IPS-20b (cell line): ENCODE results near the gene FOXN4.

ENCODE experiments used
- H3K27ac ChIP-seq: one replicate; pipeline ENCODE4 v1.5.1; 2013; ENCODE audit warnings: low read length
- H3K27me3 ChIP-seq: 2 replicates; pipeline ENCODE4 v1.6.1; 2013; ENCODE audit warnings: mild to moderate bottlenecking, low read length, inconsistent platforms; ENCODE audit not compliant: insufficient read depth
- H3K36me3 ChIP-seq: 2 replicates; pipeline ENCODE4 v1.6.1; 2013; ENCODE audit warnings: low read depth, mild to moderate bottlenecking, inconsistent platforms, low read length, moderate library complexity; ENCODE audit not compliant: insufficient read depth
- H3K4me1 ChIP-seq: 2 replicates; pipeline ENCODE4 v1.6.1; 2013; ENCODE audit warnings: mild to moderate bottlenecking, control low read depth, inconsistent platforms, low read length, moderate library complexity; ENCODE audit not compliant: insufficient read depth
- H3K4me3 ChIP-seq: 2 replicates; pipeline ENCODE4 v1.5.1; 2013; ENCODE audit warnings: mild to moderate bottlenecking, low read length, inconsistent platforms
- H3K9ac ChIP-seq: 2 replicates; pipeline ENCODE4 v1.6.1; 2013; ENCODE audit warnings: low read depth, mild to moderate bottlenecking, inconsistent platforms, low read length, moderate library complexity
- H3K9me3 ChIP-seq: 2 replicates; pipeline ENCODE4 v1.6.1; 2013; ENCODE audit warnings: mild to moderate bottlenecking, low read depth, low read length, inconsistent platforms; ENCODE audit not compliant: insufficient read depth

The FOXN4 gene

DNA sequence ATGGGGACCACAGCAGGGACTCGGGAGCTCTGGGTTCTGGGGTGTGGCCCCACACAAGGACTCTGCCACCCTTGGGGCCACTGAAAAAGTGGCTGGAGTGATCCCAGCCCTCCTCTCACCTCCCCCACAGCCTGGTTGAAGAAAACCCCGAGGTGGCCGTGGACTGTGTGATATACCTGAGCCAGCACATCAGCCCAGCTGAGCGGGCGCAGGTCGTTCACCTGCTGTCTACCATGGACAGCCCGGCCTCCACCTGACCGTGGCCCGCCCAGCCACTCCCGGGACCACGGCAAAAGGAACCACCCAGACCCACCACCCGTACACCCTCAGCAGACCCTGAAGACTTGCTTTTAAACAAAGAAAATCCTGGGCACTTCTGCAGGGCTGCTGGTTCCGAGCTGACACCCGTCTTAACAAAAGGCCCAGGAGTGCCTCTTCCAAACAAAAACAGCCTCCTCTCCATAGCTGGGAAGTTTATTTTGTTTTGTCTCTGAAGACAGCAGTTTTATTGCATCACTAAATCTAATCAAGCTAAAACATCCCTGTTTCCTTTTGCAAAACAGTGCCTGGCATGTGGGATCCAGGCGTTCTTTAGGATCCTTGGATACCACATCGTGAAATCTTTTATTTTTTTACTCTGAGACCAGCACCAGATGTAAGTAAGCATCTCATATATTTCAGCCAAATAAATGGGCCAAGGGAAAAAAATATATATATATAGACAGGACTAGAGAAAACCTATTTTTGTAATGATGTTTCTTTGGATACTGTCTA lies 42.8 kb downstream of the FOXN4 start:
- Histone ChIP-seq H3K4me3 (no peak overlapping the region), H3K27me3 (no peaks in the 10 kb centered on the region), H3K9ac (no peak overlapping the region), H3K9me3 (no peaks in the 10 kb centered on the region), H3K36me3 (peaks cover 9% of the 10 kb centered on the region; the same call in 1 of the 2 replicates), H3K4me1 (no peaks in the 10 kb centered on the region), H3K27ac (no peak overlapping the region)

DNA sequence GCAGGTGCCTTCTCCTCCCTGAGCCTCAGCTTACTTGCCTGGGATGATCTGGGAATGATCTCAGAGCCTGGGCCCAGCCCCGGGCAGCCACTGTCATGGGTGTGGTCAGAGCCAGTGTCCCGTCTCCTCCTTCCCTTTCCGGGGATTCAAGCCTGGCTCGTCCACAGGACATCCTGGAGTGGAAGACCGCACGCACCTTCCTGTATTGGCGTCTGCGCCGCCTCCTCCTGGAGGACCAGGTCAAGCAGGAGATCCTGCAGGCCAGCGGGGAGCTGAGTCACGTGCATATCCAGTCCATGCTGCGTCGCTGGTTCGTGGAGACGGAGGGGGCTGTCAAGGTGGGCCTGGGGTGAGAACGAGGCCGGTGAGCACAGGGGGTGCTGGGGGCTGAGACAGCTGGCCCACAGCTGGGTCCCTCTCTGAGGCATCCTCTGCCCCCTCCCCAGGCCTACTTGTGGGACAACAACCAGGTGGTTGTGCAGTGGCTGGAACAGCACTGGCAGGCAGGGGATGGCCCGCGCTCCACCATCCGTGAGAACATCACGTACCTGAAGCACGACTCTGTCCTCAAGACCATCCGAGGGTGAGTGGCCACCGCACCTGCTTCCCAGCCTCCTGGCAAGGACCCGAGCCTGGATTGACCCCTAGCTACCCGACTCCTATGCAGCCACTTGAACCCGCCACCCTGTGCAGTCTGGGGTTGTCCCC lies 44.0 kb downstream of the FOXN4 start:
- peaks cover 3% of the 10 kb centered on the region; the same call in 1 of the 2 replicates for H3K4me1 ChIP-seq
- no peak overlapping the region for H3K27ac ChIP-seq
- peaks cover 9% of the 10 kb centered on the region; the same call in 1 of the 2 replicates for H3K36me3 ChIP-seq
- H3K9me3 ChIP-seq, result no peaks in the 10 kb centered on the region
- H3K27me3 ChIP-seq, result no peaks in the 10 kb centered on the region
- no peak overlapping the region for H3K4me3 ChIP-seq
- H3K9ac ChIP-seq, result no peak overlapping the region

DNA sequence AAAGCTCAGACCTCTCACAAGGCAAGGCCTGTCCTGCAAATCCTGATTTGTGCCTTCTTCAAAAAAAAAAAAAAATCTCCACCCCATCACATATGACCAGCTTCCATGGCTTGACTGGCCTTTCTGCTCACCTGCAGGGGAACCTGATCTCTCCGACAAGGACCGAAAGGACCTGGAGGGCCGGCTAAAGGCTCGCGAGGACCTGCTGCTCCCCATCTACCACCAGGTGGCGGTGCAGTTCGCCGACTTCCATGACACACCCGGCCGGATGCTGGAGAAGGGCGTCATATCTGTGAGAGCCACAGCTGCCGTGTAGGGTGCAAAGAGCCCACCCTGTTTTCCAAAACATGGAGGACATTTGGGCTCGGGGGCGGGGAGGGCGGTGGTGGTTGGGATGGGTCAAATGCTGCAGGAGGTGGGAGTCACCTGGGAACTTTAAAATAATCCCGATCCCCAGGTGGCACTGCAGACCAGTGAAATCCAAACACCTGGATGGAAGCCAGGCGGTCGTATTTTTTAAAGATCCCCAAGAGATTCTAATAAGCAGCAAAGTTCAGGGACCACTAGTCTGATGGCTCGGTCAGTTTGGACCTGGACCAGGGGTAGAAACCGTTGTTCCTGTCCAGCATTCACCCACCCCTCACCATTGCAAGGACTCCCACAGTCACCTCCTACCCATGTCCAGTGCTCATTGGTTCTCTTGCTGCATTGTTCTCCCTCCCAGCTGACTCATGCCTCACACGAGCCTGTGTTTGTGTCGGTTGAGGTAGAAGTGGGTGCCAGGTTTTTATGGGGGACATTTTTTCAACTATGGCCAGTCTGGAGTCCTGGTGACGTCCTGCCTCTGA lies 44.8 kb downstream of the FOXN4 start:
- peaks cover 3% of the 10 kb centered on the region; the same call in 1 of the 2 replicates for H3K4me1 ChIP-seq

DNA sequence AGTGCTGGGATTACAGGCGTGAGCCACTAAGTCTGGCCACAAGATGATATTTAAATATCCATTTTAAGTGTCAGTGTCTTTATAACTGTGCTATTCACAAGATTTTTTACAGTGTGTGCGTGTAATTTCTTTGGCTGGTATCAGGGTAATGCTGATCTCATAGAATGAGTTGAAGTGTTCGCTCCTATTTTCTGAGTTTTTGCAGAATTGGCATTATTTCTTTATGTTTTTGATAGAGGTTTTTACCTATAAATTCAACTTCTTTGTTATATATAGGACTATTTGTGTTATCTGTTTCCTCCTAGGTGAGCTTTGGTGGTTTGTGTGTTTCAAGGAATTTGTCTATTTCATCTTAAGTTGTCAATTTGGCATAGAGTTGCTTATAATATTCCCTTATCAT lies 45.6 kb downstream of the FOXN4 start:
- H3K4me3 ChIP-seq, result no peak overlapping the region
- no peak overlapping the region for H3K27ac ChIP-seq
- H3K36me3 ChIP-seq, result peaks cover 9% of the 10 kb centered on the region; the same call in 1 of the 2 replicates
- H3K27me3 ChIP-seq, result no peaks in the 10 kb centered on the region
- H3K9me3 ChIP-seq, result no peaks in the 10 kb centered on the region
- peaks cover 3% of the 10 kb centered on the region; the same call in 1 of the 2 replicates for H3K4me1 ChIP-seq
- H3K9ac ChIP-seq, result no peak overlapping the region

More for the DNA sequence above, 44.8 kb downstream of the FOXN4 start:
- Histone ChIP-seq H3K9ac (no peak overlapping the region), H3K36me3 (peaks cover 9% of the 10 kb centered on the region; the same call in 1 of the 2 replicates), H3K27ac (no peak overlapping the region), H3K27me3 (no peaks in the 10 kb centered on the region), H3K9me3 (no peaks in the 10 kb centered on the region), H3K4me3 (no peak overlapping the region)

DNA sequence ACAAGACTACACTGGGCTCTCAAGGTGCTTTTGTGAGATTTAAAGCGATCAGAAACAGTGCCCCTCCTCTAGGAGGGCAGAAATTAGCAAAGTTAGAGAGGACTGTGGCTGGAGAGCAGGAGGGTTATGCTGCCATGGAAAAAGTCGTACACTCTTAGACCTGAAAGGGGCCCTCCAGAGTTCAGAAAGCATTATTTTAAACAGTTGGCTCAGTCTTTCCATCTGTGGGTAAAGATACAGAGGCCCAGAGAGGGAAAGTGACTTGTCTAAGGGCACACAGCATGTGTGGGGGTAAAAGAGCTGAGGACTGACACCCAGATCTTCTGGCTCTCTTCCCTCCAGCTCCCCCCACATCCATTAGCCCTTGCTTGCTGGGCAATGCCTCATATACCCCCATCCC lies 47.1 kb downstream of the FOXN4 start:
- Histone ChIP-seq H3K9me3 (no peaks in the 10 kb centered on the region), H3K27me3 (no peaks in the 10 kb centered on the region), H3K4me1 (peaks cover 3% of the 10 kb centered on the region; the same call in 1 of the 2 replicates), H3K36me3 (peaks cover 9% of the 10 kb centered on the region; the same call in 1 of the 2 replicates), H3K27ac (no peak overlapping the region), H3K9ac (no peak overlapping the region), H3K4me3 (no peak overlapping the region)

DNA sequence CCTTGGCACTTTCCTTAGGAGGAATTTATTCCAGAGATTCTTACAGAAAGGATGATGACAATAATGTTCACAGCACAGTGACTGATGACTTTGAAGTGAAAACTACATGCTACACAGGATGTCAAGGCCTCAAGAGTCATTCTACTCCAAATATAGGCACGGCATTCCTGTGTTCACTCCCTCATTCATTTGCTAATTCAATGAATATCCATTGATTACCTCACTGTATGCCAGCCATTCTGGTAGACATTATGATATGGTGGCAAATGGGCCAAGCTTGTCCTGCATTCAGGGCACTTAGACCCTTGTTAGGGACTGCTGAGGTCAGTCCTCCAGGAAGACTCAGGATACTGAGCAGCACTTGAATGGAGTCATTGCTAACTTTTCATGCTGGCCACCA lies 48.0 kb downstream of the FOXN4 start:
- no peaks in the 10 kb centered on the region for H3K27me3 ChIP-seq
- peaks cover 9% of the 10 kb centered on the region; the same call in 1 of the 2 replicates for H3K36me3 ChIP-seq
- no peak overlapping the region for H3K9ac ChIP-seq
- H3K4me1 ChIP-seq, result peaks cover 3% of the 10 kb centered on the region; the same call in 1 of the 2 replicates
- no peak overlapping the region for H3K27ac ChIP-seq
- no peak overlapping the region for H3K4me3 ChIP-seq
- no peaks in the 10 kb centered on the region for H3K9me3 ChIP-seq

DNA sequence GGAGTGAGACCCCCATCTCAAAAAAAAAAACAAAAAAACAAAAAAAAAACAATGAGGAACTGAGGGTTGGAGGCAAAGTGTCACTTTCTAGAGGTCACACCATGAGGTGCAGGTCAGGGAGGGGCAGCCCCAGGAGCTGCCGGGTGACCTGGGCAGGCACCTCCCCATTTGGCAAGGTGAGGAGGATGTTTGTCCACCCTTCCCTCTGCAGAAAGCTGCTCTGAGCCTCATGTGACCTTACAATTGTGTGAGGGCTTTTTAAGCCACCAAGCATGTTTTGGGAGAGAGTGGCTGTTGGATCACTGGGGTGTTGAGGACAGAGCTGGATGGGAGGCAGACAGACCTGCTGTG lies 49.6 kb downstream of the FOXN4 start:
- Histone ChIP-seq H3K27me3 (no peaks in the 10 kb centered on the region), H3K9ac (no peak overlapping the region), H3K36me3 (no peaks in the 10 kb centered on the region; the same call in 1 of the 2 replicates), H3K4me1 (peaks cover 3% of the 10 kb centered on the region; the same call in 1 of the 2 replicates), H3K27ac (no peak overlapping the region), H3K4me3 (no peak overlapping the region), H3K9me3 (no peaks in the 10 kb centered on the region)

DNA sequence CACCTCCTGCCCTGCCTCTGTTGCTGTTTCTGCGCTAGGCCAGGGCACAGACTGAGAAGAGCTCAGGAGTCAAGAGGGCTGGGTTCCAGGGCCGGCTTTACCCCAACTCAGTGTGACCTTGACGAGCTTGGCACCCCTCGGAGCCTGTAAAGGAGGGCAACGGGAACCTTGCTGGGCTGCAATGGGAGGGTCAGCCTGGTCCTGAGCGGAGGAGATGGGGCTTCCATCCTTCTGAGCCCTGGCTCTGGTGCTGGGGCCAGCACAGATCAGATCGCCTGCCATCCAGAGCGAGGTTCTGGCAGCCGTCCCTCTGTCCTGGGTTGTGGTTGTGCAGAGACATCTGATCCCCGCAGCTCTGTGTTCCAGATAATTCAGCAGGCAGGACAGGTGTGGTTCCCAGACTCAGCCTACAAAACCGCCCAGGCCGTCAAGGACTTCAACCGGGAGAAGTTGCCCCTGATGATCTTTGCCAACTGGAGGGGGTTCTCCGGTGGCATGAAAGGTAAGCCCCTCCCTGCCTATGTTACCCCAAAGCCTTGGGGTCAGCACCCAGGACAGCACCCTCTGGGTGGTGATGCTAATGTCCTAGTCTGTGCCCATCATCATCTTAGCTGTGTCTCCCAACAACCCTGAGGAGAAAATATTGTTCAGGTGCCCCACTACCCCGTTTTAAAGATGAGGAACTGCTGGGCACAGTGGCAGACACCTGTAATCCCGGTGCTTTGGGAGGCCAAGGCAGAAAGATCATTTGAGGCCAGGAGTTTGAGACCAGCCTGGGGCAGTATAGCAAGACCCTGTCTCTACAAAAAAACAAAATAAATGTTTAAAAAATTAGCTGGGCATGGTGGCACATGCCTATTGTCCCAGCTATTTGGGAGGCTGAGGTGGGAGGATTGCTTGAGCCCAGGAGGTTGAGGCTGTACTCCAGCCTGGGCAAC lies 50.2 kb downstream of the FOXN4 start:
- no peaks in the 10 kb centered on the region; the same call in 1 of the 2 replicates for H3K36me3 ChIP-seq
- no peak overlapping the region for H3K4me3 ChIP-seq
- no peak overlapping the region for H3K27ac ChIP-seq
- no peaks in the 10 kb centered on the region for H3K27me3 ChIP-seq
- no peak overlapping the region for H3K9ac ChIP-seq
- H3K4me1 ChIP-seq, result peaks cover 3% of the 10 kb centered on the region; the same call in 1 of the 2 replicates
- peaks cover 3% of the 10 kb centered on the region; the same call in 1 of the 2 replicates for H3K9me3 ChIP-seq

DNA sequence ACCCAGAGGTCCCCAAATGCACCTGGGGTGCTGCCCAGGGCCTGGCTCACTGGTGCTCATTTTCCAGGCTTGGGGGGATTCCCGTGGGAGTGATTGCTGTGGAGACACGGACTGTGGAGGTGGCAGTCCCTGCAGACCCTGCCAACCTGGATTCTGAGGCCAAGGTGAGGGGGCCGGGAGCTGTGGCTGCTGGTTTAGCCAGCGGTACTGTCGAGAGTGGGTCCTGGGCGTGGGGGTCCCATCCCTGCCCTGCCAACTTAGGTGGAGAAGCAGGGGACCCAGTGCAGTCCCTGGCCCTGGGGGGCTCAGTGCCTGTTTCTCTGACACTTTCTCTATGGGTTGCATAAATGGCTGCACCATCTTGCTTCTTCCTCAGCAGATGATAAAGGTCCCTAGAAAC lies 50.9 kb downstream of the FOXN4 start:
- H3K9ac ChIP-seq, result no peak overlapping the region
- peaks cover 3% of the 10 kb centered on the region; the same call in 1 of the 2 replicates for H3K4me1 ChIP-seq
- H3K9me3 ChIP-seq, result peaks cover 10% of the 10 kb centered on the region; the same call in 1 of the 2 replicates
- H3K27ac ChIP-seq, result no peak overlapping the region
- H3K27me3 ChIP-seq, result no peaks in the 10 kb centered on the region
- H3K36me3 ChIP-seq, result no peaks in the 10 kb centered on the region; the same call in 1 of the 2 replicates
- no peak overlapping the region for H3K4me3 ChIP-seq

DNA sequence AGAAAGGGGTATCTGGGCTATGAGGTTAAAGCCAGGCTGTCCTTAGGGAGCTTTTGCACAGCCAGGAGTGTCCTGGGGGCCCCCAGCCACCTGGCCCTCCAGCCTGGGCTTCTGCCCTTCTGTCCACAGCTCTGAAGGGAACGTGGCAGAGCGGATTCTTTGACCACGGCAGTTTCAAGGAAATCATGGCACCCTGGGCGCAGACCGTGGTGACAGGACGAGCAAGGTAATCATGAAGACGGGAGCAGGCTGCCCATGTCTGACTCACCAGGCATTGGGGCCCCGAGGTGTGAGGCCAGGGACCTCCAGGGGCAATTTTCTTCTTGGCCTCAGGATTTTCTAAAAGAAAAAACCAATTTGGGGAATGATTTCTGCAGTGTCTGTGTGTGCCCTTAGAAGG lies 53.1 kb downstream of the FOXN4 start:
- H3K9me3 ChIP-seq, result peaks cover 12% of the 10 kb centered on the region
- H3K27me3 ChIP-seq, result no peaks in the 10 kb centered on the region
- no peak overlapping the region for H3K4me3 ChIP-seq
- H3K27ac ChIP-seq, result no peak overlapping the region
- H3K4me1 ChIP-seq, result peaks cover under 1% of the 10 kb centered on the region; the same call in 1 of the 2 replicates
- no peaks in the 10 kb centered on the region; the same call in 1 of the 2 replicates for H3K36me3 ChIP-seq
- H3K9ac ChIP-seq, result no peak overlapping the region
